Breast epithelium (tissue), 3 donors: ENCODE measurements around the gene PRKN.

Source experiments
- POLR2A ChIP-seq: fragments of 450-650 bp; IDR thresholded peaks from one replicate; pipeline ENCODE4 v1.6.1; 2016; ENCODE audit warnings: antibody characterized with exemption, mild to moderate bottlenecking, moderate library complexity
- POLR2AphosphoS5 ChIP-seq, 3 donors: sonication (generic); formaldehyde crosslinking; IDR thresholded peaks; one replicate each; pipeline ENCODE4 v1.6.1; 2017; ENCODE audit warnings: antibody characterized with exemption in 3 of 3
- TF ChIP-seq, protein P1 (sequence below), 3 donors: fragments of 450-650 bp; IDR thresholded peaks; one replicate each; pipeline ENCODE4 v1.5.1; 2016 to 2017; ENCODE audit warnings: antibody characterized with exemption in 3 of 3, mild to moderate bottlenecking in 3 of 3, moderate library complexity in 3 of 3

DNA sequence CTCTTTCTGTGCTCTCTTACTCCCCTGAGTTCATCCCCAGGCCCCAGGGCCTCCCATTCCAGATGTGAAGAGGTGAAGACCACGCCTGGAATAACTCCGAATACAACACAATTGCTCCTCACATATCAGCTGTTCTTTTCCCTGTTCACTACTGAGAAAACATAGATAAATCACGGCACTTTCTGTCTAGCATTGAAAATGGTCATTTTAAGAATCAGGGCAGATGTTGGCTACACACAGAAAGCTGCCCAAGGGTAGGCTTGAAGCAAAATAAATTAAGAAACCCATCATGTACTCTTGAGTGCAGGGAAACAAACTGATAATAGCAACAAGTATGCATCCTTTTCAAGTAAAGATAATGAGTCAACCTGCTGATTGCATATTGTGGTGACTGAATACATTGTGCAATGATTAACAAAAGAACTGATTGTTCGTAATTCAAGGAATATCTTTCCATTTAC is 382.5 kb downstream of the PRKN start:
- TF ChIP-seq, protein P1, sequence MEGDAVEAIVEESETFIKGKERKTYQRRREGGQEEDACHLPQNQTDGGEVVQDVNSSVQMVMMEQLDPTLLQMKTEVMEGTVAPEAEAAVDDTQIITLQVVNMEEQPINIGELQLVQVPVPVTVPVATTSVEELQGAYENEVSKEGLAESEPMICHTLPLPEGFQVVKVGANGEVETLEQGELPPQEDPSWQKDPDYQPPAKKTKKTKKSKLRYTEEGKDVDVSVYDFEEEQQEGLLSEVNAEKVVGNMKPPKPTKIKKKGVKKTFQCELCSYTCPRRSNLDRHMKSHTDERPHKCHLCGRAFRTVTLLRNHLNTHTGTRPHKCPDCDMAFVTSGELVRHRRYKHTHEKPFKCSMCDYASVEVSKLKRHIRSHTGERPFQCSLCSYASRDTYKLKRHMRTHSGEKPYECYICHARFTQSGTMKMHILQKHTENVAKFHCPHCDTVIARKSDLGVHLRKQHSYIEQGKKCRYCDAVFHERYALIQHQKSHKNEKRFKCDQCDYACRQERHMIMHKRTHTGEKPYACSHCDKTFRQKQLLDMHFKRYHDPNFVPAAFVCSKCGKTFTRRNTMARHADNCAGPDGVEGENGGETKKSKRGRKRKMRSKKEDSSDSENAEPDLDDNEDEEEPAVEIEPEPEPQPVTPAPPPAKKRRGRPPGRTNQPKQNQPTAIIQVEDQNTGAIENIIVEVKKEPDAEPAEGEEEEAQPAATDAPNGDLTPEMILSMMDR (IDR thresholded peaks at IDR 0.05) = no peak
- TF ChIP-seq POLR2A (no peak), POLR2AphosphoS5 (IDR thresholded peaks at IDR 0.05) (no peak)
